ENCODE results near the gene RIN3. TPM values are rescaled to one million over a fixed set of nuclear protein-coding genes. Genes with fewer than 3 reads are reported as not detected.

RIN3 gene
- total RNA-seq, 2 donors from 2014 or later: 30.9 to 34.0 TPM

DNA sequence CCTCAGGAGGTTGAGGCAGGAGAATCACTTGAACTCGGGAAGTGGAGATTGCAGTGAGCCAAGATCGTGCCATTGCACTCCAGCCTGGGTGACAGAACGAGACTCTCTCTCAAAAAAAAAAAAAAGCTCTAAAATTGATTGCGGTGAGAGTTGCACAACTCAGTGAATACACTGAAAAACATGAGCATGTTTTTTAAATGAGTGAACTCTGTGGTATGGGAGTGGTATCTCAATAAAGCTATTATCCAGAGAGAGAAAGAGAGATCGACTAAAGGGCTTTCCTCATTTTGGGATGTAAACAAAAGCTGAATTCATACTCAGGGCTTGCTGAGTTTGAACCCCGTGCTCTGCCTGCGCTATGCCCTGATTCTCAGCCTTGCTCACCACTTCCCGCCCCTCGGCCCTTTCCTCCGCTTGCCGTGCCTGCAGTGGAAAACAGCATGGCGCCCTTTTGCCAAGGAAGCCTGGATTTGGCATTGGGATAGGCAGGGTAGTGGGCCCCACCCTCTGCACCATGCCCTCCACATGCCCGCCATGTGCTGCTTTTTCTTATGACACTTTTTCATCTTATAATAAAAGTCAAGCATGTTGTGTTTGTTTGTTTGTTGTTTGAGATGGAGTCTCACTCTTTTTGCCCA, 132.4 kb downstream of the RIN3 start:
- intact Hi-C loops (cut with DNase I): loop anchor here in 1 of 2 donors (10.0 kb wide), 1 partner anchor 61 kb away; no protein-coding TSS in a partner anchor

DNA sequence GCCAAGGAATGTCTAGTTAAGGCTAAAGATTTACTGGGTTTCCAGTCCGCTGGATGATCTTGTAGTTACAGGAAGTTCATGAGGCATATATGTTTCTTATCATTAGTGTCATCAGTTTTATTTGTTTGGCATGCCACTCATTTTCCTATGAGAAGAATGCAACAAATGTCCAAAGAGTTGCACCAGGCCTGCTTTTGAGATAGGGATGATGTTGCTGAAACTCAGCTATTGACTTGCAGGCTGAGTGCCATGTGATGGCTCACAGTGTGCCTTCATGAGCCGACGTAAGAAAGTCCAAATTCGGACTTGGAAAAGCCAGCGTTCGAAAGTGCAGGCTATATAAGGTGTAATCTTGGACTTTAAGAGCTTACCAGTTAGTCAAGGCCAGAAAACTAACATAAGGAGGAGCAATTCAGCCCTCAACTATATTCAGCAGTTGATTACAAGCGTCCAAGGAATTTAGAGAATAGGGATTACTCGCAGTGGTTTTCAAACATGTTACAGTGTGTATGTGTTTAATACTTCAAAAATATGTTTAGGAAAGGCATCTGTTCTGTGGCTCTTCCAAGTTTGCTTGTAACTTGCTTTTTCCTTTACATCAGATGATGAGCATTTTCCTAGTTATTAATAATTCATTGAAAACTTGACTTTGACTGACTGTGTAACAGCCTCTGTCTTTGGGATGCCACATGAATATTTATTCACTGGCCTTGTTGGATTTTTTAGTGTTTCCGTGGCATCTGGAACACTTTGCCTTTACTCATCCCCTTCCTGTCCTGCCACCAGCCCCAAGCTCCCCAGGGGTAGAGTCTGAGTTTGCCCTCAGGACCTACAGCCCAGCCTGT, 133.6 kb downstream of the RIN3 start:
- DNase-seq (ENCODE audit: low spot score): no peak
- intact Hi-C loops (cut with DNase I): loop anchor here in 1 of 2 donors (10.0 kb wide), 1 partner anchor 62 kb away; no protein-coding TSS in a partner anchor

More for the DNA sequence above, 132.4 kb downstream of the RIN3 start:
- DNase-seq (ENCODE audit: low spot score): no peak

DNA sequence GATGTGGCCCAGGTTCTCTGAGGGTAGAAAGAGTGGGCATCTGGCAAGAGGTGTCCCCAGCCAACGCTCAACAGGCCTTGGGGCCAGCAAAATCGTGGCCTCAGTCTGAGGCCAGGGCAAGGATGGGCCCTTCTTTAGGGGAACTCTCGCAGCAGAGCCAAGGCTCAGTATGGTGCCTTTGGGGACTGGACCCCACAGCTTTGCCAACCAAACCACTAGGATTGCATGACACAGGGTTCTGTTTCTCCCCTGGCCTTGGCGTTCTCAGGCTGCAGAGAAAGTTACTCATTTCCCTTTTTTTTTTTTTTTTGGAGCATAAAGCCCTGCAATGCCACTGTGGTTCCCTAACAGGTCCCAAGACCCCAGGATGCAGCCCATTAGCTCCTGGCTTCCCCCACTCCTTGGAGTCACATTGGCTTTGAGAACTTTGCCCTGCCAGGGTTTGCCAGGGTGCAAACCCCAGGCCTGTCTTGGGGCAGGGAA, 134.3 kb downstream of the RIN3 start:
- DNase-seq (ENCODE audit: low spot score): no peak
- intact Hi-C loops (cut with DNase I): loop anchor here in 1 of 2 donors (10.0 kb wide), 1 partner anchor 63 kb away; no protein-coding TSS in a partner anchor

DNA sequence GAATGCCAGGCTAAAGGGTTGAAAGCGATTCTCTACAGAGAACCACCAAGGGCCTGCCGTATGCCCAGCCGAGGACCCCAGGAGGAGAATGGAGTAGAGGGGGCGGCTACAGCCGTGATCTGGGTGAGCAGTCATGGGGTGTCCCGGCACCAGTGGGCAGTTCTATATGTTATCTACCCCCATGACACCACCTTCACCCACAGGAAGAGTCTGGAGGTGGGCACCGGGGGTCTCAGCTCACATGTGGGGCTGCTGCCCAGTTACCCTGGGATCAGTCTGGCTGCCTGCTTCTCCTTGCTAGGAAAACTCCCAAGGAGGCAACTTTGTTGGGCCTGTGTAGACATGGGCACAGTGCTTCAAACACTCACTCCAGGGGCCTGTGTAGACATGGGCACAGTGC, 135.5 kb downstream of the RIN3 start:
- intact Hi-C loops (cut with DNase I): loop anchor here in 1 of 2 donors (10.0 kb wide), 1 partner anchor 64 kb away; no protein-coding TSS in a partner anchor
- DNase-seq (ENCODE audit: low spot score): no peak

DNA sequence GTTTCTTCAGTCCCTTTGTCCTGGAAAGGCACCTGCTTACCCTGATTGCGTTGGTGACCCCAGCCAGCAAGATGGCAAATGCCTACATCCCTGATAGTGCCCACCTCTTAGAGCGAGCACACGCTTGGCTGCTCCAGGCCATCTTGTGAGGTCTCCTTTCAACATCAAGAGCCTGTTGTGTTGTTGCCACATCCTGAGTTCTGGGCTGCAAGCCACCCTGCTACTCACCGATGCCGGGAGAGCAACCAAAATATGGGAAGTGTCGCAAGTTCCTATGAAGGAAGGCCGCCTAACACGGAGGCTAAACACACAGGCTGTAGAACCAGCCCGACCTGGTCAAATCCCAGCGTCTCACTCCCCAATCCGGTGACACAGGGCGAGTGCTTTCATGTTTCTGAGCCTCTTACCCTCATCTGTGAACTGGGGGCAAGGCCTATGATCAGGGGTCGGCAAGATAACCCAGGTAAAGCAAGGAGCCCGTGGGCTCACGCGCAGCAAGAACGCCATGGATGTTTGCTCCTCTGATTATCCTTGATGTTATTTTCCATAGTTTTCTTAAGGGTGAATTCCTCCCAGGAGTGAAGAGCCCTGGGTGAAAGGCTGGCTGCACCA, 136.5 kb downstream of the RIN3 start:
- peak; percentile 94 for DNase-seq (ENCODE audit: low spot score)
- intact Hi-C loops (cut with DNase I): loop anchor here in 1 of 2 donors (10.0 kb wide), 1 partner anchor 65 kb away; no protein-coding TSS in a partner anchor

DNA sequence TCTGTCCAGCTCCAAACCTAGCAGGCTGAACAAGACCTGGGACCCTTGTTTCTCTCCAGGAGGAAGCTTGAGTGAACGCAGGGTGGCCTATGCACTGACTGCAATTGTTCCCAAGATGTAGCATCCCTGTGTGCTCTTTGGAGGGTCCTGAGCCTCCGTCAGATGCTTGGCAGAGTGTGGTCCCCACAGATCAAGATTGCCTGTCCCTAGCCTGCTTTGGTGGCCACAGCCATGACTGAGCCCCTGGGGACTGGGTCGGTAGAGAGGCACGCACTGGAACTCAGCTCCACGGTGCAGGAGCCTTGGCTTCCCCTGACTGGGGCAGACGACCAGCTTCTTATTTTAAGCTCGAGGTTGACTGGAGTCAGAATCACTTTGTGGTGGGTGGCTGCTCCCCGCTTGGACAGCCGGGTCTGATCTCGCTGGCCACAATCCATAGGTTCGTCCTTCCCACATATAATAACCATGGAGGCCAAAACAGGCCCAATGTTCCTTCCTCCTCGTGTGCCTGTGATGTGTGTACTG, 137.1 kb downstream of the RIN3 start:
- intact Hi-C loops (cut with DNase I): no loop called here
- DNase-seq (ENCODE audit: low spot score): no peak

DNA sequence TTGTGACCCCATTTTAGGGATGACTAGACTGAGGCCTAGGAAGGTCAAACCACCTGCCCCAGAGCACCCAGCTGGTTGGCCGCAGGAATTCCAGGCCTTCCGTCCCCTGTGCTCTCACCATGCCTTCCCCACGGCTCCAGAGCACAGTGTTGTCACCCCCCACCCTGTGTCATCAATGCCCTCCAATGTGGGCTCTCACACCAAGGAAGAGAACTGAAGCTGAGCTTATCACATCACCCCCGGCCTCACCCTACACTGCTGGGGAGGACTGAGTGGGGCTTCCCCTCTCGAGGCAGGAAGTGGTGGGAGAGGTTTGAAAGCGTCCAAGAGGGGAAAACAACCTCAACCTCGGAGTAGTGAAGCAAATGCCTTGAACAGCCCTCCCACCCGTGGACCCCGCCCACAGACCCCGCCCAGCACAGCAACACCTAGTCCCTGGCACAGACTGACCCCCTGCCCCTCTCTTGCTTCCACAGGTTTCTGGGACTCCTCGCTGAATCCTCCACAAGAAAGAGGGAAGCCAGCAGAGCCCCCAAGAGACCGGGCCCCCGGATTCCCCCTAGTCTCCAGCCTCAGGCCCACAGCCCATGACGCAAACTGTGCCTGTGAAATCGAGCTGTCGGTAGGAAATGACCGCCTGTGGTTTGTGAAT, 137.7 kb downstream of the RIN3 start:
- peak; percentile 89 for DNase-seq (ENCODE audit: low spot score)
- intact Hi-C loops (cut with DNase I): no loop called here

DNA sequence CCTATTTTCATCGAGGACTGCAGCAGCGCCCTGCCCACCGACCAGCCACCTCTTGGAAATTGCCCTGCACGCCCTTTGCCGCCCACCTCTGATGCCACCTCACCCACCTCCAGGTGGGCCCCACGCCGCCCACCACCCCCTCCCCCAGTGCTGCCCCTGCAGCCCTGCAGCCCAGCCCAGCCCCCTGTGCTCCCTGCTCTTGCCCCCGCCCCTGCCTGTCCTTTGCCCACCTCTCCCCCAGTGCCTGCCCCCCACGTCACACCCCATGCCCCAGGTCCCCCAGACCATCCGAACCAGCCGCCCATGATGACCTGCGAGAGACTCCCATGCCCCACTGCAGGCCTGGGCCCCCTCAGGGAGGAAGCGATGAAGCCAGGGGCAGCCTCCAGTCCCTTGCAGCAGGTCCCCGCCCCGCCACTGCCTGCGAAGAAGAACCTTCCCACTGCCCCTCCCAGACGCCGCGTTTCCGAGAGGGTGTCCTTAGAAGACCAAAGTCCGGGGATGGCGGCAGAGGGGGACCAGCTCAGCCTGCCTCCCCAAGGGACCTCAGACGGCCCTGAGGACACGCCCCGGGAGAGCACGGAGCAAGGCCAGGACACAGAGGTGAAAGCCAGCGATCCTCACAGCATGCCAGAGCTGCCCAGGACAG, 138.3 kb downstream of the RIN3 start:
- intact Hi-C loops (cut with DNase I): no loop called here

DNA sequence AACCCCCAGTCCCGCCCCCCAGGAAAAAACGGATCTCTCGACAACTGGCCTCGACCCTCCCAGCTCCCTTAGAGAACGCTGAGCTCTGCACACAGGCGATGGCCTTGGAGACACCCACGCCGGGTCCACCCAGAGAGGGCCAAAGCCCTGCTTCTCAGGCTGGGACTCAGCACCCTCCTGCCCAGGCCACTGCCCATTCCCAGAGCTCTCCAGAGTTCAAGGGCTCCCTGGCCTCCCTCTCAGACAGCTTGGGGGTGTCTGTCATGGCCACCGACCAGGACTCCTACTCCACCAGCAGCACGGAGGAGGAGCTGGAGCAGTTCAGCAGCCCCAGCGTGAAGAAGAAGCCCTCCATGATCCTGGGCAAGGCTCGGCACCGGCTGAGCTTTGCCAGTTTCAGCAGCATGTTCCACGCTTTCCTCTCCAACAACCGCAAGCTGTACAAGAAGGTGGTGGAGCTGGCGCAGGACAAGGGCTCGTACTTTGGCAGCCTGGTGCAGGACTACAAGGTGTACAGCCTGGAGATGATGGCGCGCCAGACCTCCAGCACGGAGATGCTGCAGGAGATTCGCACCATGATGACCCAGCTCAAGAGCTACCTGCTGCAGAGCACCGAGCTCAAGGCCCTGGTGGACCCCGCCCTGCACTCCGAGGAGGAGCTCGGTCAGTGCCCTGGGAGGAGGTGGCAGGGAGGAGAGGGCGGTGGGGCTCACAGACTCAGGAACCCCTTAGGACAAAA, 139.0 kb downstream of the RIN3 start:
- peak; percentile 85 for DNase-seq (ENCODE audit: low spot score)
- intact Hi-C loops (cut with DNase I): no loop called here

More for the DNA sequence above, 138.3 kb downstream of the RIN3 start:
- DNase-seq (ENCODE audit: low spot score): peak; percentile 94

DNA sequence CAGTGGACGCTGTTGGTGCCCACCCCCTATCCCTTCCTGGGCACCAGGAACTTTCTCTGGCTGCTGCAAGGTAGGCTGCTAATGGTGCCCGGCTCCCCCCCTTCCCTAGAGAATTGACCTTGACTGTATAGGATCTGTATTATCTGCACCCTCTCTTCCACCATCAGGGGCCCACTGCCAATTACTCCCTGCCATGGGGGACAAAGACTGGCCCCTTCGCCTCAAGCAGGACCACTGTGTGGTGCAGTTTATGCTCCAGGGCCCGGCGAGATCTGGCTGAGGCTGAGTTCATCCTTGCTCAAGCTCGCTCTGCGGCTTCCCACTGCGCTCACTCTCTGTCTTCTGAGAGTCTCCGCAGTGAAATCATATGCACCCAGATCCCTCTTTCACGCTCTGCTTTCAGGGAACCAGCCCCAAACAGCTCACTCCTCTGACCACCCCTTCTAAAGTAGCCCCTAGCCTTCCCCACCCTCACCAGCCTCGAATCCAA, 139.6 kb downstream of the RIN3 start:
- DNase-seq (ENCODE audit: low spot score): no peak
- intact Hi-C loops (cut with DNase I): no loop called here

DNA sequence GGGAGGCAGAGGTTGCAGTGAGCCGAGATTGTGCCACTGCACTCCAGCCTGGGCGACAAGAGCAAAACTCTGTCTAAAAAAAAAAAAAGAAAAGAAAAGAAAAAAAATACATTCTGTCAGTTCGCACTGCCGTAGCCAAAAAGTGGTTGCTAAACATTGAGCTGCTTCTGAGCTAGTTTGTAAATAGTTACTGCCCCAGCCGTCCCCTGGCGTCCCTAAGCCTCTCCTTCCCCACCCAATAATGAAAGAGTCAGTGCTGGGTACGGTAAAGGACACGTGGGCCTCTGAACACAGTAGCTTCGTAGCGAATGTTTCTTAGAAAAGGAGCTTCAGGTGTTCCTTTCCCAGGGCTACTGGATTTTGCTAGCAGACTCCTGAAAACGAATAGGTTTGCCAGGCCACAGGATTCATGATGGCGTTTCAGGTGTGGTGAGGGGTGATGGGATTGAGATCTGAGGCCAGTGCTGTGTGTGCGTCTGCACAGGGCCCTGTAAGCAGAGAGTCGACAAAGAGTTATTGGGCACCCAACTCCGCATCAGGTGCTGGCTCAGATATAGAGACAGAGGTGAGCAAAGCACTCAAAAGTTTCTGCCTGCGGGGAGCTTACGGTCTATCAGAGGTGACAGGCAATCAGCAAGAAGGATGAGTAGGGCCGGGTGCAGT, 140.8 kb downstream of the RIN3 start:
- no peak for DNase-seq (ENCODE audit: low spot score)
- intact Hi-C loops (cut with DNase I): no loop called here

DNA sequence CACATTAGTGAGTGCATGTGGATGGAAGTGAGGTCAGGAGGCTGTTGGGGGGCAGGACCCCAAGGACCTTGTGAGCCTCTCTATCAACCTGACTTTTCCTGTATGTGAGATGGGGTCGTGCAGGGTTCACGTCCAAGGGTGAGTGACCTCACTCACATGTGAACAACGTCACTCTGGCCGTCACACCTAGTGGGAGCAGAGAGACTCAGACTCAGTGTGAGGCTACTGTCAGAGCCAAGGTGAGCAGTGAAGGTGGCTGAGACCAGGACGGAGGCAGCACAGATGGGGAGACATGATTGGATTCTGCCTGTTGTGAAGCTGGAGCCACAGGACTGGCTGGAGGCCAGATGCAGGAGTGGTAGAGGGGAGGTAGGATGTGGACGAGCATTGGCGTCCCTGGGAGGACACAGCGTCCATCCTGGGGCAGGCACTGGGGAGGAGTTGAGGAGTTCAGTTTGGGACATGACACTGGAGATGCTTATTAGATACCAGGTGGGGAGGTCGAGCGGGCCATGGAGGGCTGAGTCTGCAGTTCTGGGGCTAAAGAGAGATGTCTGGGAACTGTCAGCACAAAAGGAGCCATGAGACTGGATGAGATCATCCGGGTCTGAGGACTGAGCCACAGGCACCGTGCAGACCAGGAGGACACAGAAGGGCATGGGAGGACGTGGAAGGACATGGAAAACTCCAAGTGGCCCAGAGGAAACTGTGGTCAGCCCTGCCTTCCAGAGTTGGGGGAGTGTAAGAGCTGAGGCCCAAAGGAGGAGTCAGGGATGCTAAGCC, 142.0 kb downstream of the RIN3 start:
- intact Hi-C loops (cut with DNase I): no loop called here
- no peak for DNase-seq (ENCODE audit: low spot score)

DNA sequence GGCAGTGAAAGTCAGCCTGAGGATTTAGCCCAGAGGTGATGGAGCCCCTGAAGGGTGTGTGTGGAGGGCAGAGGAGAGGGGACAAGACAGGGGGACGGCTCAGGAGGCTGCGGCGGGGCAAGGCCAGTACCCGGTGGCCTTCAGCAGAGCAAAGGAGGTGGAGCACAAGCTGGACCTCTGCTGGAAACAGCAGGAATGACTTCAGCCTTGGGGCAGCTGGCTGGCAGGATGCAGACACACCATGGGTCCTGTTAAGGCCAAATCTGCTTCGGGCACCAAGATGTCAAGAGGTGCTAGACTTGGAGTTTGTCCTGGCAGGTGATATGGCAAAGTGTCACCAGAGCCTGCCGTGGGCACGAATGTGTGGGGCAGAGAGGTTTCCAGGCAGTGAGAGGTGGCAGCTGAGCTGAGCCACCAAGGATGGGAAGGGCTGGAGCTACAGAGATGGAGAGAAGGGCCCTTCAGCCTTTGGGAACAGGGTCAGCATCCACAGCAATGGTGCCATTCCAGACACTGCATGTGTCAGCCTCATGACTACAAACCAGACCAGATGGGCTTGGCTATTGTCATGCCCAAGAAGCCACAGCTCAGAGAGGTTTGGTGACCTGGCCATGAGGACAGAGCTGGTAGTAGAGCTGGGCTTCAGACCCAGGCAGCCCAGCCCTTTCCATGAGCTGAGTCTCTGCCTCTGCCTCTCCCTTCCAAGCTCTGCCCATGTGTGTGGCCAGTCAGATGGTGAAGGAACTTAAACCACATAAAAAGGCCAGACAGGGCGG, 142.9 kb downstream of the RIN3 start:
- intact Hi-C loops (cut with DNase I): no loop called here
- no peak for DNase-seq (ENCODE audit: low spot score)

DNA sequence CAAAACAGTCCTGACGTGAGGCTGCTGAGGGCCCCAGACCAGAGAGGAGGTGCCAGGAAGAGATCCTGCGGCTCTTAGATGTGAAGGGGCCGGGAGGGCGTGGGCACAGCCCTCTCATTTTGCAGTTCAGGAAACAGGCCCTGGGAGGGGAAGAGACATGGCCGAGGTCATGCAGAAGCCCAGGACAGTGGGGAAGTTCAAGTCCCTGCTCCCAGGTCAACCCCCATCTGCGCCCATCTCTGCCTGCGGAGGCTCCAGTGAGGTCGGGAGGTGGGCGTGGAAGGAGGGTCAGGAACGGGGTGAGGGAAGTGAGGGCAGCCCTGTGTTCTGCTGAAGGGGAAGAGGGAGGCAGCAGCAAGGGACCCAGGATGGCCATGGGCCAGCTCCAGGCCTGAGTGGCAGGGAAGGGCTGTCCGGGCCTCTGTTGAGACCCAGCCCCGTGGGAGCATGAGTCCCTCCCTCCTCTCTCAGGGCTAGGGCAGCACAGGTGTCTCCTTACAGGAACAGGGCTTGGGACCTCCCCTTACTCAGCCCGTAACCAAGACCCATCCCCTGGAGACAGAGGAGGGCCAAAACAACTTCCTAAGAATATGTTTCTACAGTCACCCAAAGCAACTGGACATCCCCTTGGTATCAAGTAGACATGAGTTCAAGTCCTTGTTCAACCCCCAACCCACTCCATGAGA, 144.0 kb downstream of the RIN3 start:
- DNase-seq (ENCODE audit: low spot score): peak; percentile 90
- intact Hi-C loops (cut with DNase I): no loop called here

DNA sequence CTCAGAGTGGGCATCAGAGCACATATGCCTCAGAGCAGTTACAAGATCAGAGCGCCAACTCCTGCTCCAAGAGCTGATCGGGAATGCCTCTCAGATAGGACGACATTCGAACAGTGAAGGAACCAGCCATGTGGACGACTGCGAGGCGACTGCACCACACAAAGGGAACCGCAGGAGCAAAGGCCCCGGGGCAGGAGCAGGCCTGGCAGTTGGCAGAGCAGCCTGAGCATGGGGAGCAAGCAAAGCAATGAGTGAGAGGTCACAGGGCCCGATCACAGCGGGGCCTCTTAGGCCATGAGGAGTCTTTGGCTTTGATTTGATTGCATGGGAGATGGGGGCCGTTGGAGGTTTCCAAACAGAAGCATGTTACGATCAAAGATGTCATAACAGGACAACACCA, 144.6 kb downstream of the RIN3 start:
- intact Hi-C loops (cut with DNase I): no loop called here

More for the DNA sequence above, 144.6 kb downstream of the RIN3 start:
- DNase-seq (ENCODE audit: low spot score): no peak

Measured in posterior vena cava (tissue), 2 donors.